PC-9 (cell line): ENCODE measurements around the gene PPP1R9B.

Source experiments
- CTCF ChIP-seq: fragments of 200-600 bp; sonication (generic); conservative IDR thresholded peaks from 2 replicates; pipeline ENCODE4 v1.6.1; 2017; ENCODE audit warnings: mixed run types, antibody characterized with exemption, mild to moderate bottlenecking, moderate library complexity
- EZH2 ChIP-seq: fragments of 200-600 bp; sonication (generic); IDR thresholded peaks from 2 replicates; pipeline ENCODE4 v1.8.0; 2017; ENCODE audit warnings: antibody characterized with exemption, low read depth

- no peak for TF ChIP-seq CTCF
- no peak for TF ChIP-seq EZH2
Observed at GRCh38 chr17:50093807-50094206, 56.7 kb downstream of the PPP1R9B start.
